Upper lobe of left lung (tissue), 6 donors: ENCODE data around the gene IRF3. TPM values are rescaled to one million over a fixed set of nuclear protein-coding genes. Genes with fewer than 3 reads are reported as not detected.
A peak's percentile ranks its signal among the peaks of the same experiment; 100 is the strongest.
"Not testable (repeated sequence)": the region's sequence is repeated elsewhere in the genome, so short reads cannot be mapped to it uniquely, and the experiment has no call there.

Experiments used
- ATAC-seq, 2 donors: fragments of 200-7000 bp; cut with Tn5 transposase; one replicate each; pipeline ENCODE4 v1.9.1; 2022; ENCODE audit warnings: mild to moderate bottlenecking in 2 of 2, moderate library complexity in 2 of 2; ENCODE audit not compliant: low FRiP score in 2 of 2
- DNase-seq, 2 donors: peaks; one replicate each; pipeline ENCODE4 v3.0.0-alpha.2; 2019 to 2020
- H3K27ac ChIP-seq, 4 donors: fragments of 200-600 bp; sonication (generic); one replicate each; pipeline ENCODE4 v1.5.1; 2016 to 2019
- H3K27me3 ChIP-seq, 4 donors: fragments of 200-600 bp; sonication (generic); one replicate each; pipeline ENCODE4 v1.5.1; 2017 to 2019
- H3K36me3 ChIP-seq, 4 donors: fragments of 200-600 bp; sonication (generic); one replicate each; pipeline ENCODE4 v1.5.1; 2016 to 2019
- H3K4me1 ChIP-seq, 4 donors: fragments of 200-600 bp; sonication (generic); one replicate each; pipeline ENCODE4 v1.5.1; 2018 to 2019
- H3K4me3 ChIP-seq, 4 donors: fragments of 200-600 bp; sonication (generic); one replicate each; pipeline ENCODE4 v1.5.1; 2017 to 2019; ENCODE audit warnings: mild to moderate bottlenecking in 2 of 4, moderate library complexity in 1 of 4
- H3K9me3 ChIP-seq, 4 donors: fragments of 200-600 bp; sonication (generic); one replicate each; pipeline ENCODE4 v1.5.1; 2018 to 2019
- EP300 ChIP-seq, 4 donors: sonication (generic); formaldehyde crosslinking; IDR thresholded peaks; one replicate each; pipeline ENCODE4 v1.5.1; 2017; ENCODE audit warnings: antibody characterized with exemption in 4 of 4, control low read depth in 2 of 4
- POLR2A ChIP-seq, 4 donors: fragments of 450-650 bp; IDR thresholded peaks; one replicate each; pipeline ENCODE4 v1.5.1; 2016 to 2017; ENCODE audit warnings: antibody characterized with exemption in 4 of 4, mild to moderate bottlenecking in 2 of 4
- POLR2AphosphoS5 ChIP-seq, 2 donors: sonication (generic); formaldehyde crosslinking; IDR thresholded peaks; one replicate each; pipeline ENCODE4 v1.5.1; 2017; ENCODE audit warnings: antibody characterized with exemption in 2 of 2
- WGBS, 2 donors: methylation state at CpG; one replicate each; pipeline ENCODE4 v1.1.5; 2017 to 2018; 5-methylcytosine and 5-hydroxymethylcytosine counted together
- total RNA-seq, 6 donors: library from RNA; depleted of rRNA in 4 of 6; stranded (reverse); fragments of >200 nt in 4 of 6; gene quantifications; one replicate each; pipeline versions ENCODE4 v1.1.0 to v1.2.1, GENCODE V29; 2016 to 2021
- TF ChIP-seq, protein P1 (sequence below), 6 experiments: fragments of 450-650 bp in 4 of 6; fragments of 200-600 bp in 2 of 6; sonication (generic) in 2 of 6; IDR thresholded peaks; one replicate each; pipeline ENCODE4 v1.5.1; 2016 to 2019; ENCODE audit warnings: antibody characterized with exemption in 6 of 6
- donor health status: DM: no; HTN: no; CAD: no; lungs with moderate emphysema.
- donor health status: DM: no; HTN: yes; CAD: no; lungs with severe emphysema.

Gene IRF3
- total RNA-seq, 6 donors from 2014 or later: 50.5 to 210 (median 99.1) TPM

DNA sequence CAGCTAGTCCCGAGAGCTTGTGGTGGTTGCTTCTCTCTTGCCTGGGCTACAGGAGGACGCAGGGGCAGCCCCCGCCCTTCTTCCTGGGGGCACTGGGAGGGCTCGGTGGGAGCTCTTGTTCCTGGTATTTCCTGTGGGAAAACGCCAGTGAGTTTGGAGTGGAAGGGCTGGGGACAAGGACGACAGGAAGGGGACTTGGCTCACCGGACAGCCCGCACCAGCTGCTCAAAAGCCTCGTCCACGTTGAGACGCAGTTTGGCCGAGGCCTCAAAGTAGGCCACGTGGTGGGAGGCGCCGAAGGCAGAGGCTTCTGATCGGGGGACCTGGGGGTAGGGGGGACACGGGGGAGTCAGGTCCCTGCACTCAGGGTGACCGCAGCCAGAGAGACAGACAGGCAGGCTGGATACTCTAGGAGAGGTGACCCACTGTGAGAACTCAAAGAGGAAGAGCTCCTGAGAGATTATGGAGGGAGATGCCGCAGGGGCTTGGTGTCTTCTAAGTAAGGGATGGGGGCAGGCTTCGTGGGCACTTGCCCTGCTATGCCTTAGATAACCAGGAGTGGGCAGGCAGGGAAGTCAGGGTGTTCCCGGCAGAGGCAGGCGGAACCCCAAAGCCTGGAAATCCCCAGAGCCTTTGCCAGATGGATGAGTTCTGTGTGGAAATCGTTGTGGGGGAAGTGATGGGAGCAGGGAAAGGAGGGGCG is 30.0 kb downstream of the IRF3 start:
- Histone ChIP-seq H3K4me3 (no peak overlapping the region), H3K27ac (peak overlapping the region; percentile 55 to 100 (median 77)), H3K9me3 (no peaks in the 10 kb centered on the region), H3K27me3 (no peaks in the 10 kb centered on the region), H3K4me1 (peaks cover 51 to 81% (median 60%) of the 10 kb centered on the region in 4 donors), H3K36me3 (peaks cover 0 to 21% (median 5%) of the 10 kb centered on the region in 4 donors)
- TF ChIP-seq POLR2AphosphoS5 (IDR thresholded peaks at IDR 0.05): peak in 1 of 2 donors; percentile 8
- TF ChIP-seq, protein P1, sequence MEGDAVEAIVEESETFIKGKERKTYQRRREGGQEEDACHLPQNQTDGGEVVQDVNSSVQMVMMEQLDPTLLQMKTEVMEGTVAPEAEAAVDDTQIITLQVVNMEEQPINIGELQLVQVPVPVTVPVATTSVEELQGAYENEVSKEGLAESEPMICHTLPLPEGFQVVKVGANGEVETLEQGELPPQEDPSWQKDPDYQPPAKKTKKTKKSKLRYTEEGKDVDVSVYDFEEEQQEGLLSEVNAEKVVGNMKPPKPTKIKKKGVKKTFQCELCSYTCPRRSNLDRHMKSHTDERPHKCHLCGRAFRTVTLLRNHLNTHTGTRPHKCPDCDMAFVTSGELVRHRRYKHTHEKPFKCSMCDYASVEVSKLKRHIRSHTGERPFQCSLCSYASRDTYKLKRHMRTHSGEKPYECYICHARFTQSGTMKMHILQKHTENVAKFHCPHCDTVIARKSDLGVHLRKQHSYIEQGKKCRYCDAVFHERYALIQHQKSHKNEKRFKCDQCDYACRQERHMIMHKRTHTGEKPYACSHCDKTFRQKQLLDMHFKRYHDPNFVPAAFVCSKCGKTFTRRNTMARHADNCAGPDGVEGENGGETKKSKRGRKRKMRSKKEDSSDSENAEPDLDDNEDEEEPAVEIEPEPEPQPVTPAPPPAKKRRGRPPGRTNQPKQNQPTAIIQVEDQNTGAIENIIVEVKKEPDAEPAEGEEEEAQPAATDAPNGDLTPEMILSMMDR (IDR thresholded peaks at IDR 0.05): peak in 2 of 6 experiments; percentile 9 to 20
- TF ChIP-seq POLR2A (IDR thresholded peaks at IDR 0.05): no peak
- TF ChIP-seq EP300 (IDR thresholded peaks at IDR 0.05): no peak
- DNase-seq (peak in 1 of 2 donors; percentile 33), ATAC-seq (no peak)
- 40 to 54% methylated on average over 19 to 24 of the region's 24 CpGs for WGBS, 2 donors

DNA sequence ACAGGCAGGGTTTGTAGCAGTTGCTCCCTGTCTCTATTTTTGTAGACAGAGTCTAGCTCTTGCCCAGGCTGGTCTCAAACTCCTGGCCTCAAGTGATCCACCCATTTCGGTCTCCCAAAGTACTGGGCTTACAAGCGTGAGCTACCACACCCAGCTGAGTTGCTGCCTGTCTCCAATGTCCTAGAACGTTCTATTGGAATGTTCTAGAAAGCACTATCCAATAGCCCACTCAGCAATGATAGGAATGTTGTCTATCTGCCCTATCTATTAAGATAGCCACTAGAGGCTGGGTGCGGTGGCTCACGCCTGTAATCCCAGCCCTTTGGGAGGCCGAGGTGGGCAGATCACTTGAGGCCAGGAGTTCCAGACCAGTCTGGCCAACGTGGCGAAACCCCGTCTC is 32.4 kb downstream of the IRF3 start:
- WGBS, 2 donors: 61 to 86% methylated on average over 6 to 9 of the region's 9 CpGs
- H3K4me1 ChIP-seq: peaks cover 39 to 68% (median 56%) of the 10 kb centered on the region in 4 donors
- not testable (repeated sequence) for H3K9me3 ChIP-seq, H3K4me3 ChIP-seq, ATAC-seq, H3K27me3 ChIP-seq, DNase-seq
- H3K36me3 ChIP-seq: peaks cover 0 to 21% (median 5%) of the 10 kb centered on the region in 4 donors
- peak overlapping the region in 2 of 4 donors; percentile 95 to 100 for H3K27ac ChIP-seq

DNA sequence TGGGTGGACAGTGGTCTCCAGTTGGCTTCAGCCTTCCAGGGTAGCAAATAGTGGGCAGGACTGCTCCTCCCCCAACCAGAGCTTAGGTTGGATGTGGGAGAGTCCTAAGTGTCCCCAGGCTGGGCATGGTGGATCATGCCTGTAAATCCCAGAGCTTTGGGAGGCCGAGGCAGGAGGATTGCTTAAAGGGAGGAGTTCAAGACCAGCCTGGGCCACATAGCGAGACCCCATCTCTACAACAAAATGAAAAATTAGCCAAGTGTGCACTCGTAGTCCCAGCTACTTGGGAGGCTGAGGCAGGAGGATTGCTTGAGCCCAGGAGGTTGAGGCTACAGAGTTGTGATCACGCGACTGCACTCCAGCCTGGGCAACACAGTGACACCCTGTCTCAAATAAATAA is 33.1 kb downstream of the IRF3 start:
- Histone ChIP-seq H3K36me3 (peaks cover 0 to 22% (median 5%) of the 10 kb centered on the region in 4 donors), H3K27me3 (no peaks in the 10 kb centered on the region), H3K27ac (peak overlapping the region in 2 of 4 donors; percentile 95 to 100), H3K4me3 (no peak overlapping the region), H3K4me1 (peaks cover 32 to 61% (median 50%) of the 10 kb centered on the region in 4 donors), H3K9me3 (no peaks in the 10 kb centered on the region)
- TF ChIP-seq POLR2A (IDR thresholded peaks at IDR 0.05) (no peak), POLR2AphosphoS5 (IDR thresholded peaks at IDR 0.05) (no peak), EP300 (IDR thresholded peaks at IDR 0.05) (no peak)
- TF ChIP-seq, protein P1 (IDR thresholded peaks at IDR 0.05): no peak
- ATAC-seq (no peak), DNase-seq (no peak)
- WGBS, 2 donors: 88 to 94% methylated on average over 5 of the region's 5 CpGs

DNA sequence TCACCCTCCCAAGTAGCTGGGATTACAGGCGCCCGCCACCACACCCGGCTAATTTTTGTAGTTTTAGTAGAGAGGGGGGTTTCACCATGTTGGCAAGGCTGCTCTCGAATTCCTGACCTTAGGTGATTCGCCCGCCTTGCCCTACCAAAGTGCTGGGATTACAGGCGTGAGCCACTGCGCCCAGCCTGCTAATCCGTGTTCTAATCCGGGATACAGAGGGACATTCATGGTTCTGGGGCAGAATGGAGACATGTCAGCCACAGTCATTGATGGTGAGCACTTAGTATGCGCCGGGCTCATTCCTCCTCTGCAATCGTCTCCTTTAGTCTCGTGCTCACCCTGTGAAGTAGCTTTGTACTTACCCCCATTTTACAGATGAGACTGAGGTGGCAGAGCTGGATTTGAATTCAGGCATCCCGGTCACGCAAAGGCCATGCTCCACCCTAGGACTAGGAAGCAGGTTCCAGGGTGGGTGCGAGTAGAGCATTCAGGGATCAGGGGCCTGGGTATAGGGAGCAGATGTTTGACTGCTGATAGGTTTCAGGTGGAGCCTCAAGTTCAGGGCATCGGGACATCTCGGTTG is 34.0 kb downstream of the IRF3 start:
- WGBS, 2 donors: 87 to 91% methylated on average over 17 to 19 of the region's 19 CpGs
- peaks cover 25 to 52% (median 45%) of the 10 kb centered on the region in 4 donors for H3K4me1 ChIP-seq
- TF ChIP-seq POLR2AphosphoS5 (IDR thresholded peaks at IDR 0.05): no peak
- TF ChIP-seq, protein P1 (IDR thresholded peaks at IDR 0.05): no peak
- no peak for TF ChIP-seq POLR2A (IDR thresholded peaks at IDR 0.05)
- TF ChIP-seq EP300 (IDR thresholded peaks at IDR 0.05): no peak
- peaks cover 0 to 29% (median 8%) of the 10 kb centered on the region in 4 donors for H3K36me3 ChIP-seq
- H3K27ac ChIP-seq: peak overlapping the region; percentile 22 to 95 (median 38)
- H3K9me3 ChIP-seq: no peaks in the 10 kb centered on the region
- no peaks in the 10 kb centered on the region for H3K27me3 ChIP-seq
- H3K4me3 ChIP-seq: no peak overlapping the region
- DNase-seq (no peak), ATAC-seq (no peak)

DNA sequence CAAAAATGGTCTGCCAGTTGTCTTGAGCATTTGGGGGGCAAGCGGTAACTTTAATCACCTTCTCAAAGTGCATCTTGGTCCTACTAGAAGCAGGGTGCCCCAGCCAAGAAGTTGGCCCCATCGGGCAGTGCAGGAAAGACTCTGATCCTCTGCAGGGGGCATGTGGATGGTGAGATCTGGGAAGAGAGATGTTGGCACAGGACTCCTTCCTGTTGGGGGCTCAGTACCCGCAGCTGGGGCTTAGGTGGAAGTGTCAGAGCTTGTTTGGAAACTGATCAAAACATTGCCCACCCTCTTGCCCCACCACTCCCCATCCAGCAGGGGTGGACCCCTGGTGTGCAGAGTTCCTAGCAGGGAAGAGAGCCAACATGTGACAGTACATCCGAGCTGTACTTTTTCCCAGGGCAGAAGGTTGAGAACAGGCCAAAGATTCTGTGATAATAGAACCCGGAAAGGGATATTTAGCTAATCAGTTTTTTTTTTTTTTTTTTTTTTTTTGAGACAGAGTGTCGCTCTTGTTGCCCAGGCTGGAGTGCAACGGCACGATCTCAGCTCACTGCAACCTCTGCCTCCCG is 34.6 kb downstream of the IRF3 start:
- Histone ChIP-seq H3K9me3 (no peaks in the 10 kb centered on the region), H3K36me3 (peaks cover 0 to 29% (median 13%) of the 10 kb centered on the region in 4 donors), H3K4me3 (no peak overlapping the region), H3K27me3 (no peaks in the 10 kb centered on the region), H3K4me1 (peaks cover 19 to 46% (median 39%) of the 10 kb centered on the region in 4 donors), H3K27ac (peak overlapping the region in 3 of 4 donors; percentile 22 to 95 (median 42))
- DNase-seq (no peak), ATAC-seq (no peak)
- TF ChIP-seq, protein P1 (IDR thresholded peaks at IDR 0.05): peak in 2 of 6 experiments; percentile 9 to 20
- TF ChIP-seq POLR2AphosphoS5 (IDR thresholded peaks at IDR 0.05) (peak in 1 of 2 donors; percentile 22), POLR2A (IDR thresholded peaks at IDR 0.05) (no peak), EP300 (IDR thresholded peaks at IDR 0.05) (no peak)
- WGBS, 2 donors: 37 to 46% methylated on average over 7 to 9 of the region's 9 CpGs
